ENCODE data around the gene ACSBG1.

ACSBG1 gene

DNA sequence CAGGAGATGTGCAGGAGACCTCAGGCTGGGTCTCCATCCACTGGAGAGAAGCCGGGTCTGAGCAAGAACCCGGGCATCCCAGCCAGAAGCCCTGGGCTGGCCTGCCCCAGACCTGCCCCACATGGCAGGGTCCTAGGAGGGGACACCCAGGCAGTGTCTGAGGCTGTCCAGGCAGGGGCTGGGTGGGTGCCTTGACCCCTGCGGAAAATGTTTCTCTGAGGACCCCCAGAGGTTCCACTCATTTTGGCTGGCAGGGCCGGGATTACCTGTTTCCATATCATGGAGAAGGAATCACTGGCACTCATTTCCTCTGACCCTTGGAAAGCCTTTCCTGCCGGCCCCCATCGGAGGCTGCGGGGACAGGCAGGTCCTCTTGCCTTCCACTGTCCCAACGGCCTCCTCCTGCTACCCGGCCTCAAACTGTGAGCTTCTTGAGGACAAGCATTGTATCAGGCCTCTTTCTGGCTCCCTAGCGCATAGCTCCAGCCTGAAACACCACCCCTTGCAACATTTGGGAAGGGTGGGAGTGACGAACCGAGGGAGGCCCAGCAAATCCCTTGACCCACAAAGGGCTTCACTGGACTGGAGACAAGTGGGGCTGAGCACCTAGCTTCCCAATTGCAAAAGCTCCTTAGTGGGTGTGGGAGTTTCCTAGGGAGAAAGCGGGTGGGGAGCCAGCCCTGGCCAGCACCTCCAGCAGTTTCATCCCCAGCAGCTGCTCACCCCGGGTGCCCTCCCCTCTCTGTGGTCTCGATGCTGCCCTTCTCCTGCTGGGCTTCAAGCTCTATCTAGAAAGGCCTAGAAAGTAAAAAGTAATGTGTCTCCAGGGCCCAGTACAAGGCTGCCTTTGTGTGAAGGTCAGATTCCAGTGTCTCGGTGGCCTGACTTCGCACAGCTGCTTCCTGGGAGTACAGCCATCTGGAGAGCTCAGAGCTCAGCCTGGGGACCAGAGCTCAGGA is 29.7 kb downstream of the ACSBG1 start:
- TF ChIP-seq EZH2 (IDR thresholded peaks at IDR 0.05; ENCODE audit: borderline replicate concordance, low read depth, low read length, severe bottlenecking) = no peak
- TF ChIP-seq, protein P1, sequence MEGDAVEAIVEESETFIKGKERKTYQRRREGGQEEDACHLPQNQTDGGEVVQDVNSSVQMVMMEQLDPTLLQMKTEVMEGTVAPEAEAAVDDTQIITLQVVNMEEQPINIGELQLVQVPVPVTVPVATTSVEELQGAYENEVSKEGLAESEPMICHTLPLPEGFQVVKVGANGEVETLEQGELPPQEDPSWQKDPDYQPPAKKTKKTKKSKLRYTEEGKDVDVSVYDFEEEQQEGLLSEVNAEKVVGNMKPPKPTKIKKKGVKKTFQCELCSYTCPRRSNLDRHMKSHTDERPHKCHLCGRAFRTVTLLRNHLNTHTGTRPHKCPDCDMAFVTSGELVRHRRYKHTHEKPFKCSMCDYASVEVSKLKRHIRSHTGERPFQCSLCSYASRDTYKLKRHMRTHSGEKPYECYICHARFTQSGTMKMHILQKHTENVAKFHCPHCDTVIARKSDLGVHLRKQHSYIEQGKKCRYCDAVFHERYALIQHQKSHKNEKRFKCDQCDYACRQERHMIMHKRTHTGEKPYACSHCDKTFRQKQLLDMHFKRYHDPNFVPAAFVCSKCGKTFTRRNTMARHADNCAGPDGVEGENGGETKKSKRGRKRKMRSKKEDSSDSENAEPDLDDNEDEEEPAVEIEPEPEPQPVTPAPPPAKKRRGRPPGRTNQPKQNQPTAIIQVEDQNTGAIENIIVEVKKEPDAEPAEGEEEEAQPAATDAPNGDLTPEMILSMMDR (IDR thresholded peaks at IDR 0.05; ENCODE audit: borderline replicate concordance, extremely low read depth, low read length, poor library complexity, severe bottlenecking) = no peak
- no peak for DNase-seq
- Histone ChIP-seq H2AFZ (ENCODE audit: low read depth, low read length) (no peak overlapping the region), H3K79me2 (ENCODE audit: insufficient read depth, low read length) (no peaks in the 10 kb centered on the region), H3K36me3 (ENCODE audit: insufficient read depth, low read length) (no peaks in the 10 kb centered on the region), H3K4me3 (ENCODE audit: low read depth in 1 of 2, low read length in 2 of 2) (no peak overlapping the region), H3K4me1 (ENCODE audit: insufficient read depth, low read length) (no peaks in the 10 kb centered on the region), H3K27ac (ENCODE audit: low read length) (no peak overlapping the region), H3K4me2 (ENCODE audit: insufficient read depth, low read length) (no peak overlapping the region), H4K20me1 (ENCODE audit: insufficient read depth, low read length) (no peaks in the 10 kb centered on the region), H3K27me3 (ENCODE audit: insufficient read depth, low read length, poor library complexity) (no peaks in the 10 kb centered on the region), H3K9ac (ENCODE audit: low read depth, low read length) (no peak overlapping the region), H3K9me3 (ENCODE audit: insufficient read depth, low read length, severe bottlenecking) (no peaks in the 10 kb centered on the region)
- no peak for ATAC-seq (ENCODE audit: insufficient read depth, low read depth)

DNA sequence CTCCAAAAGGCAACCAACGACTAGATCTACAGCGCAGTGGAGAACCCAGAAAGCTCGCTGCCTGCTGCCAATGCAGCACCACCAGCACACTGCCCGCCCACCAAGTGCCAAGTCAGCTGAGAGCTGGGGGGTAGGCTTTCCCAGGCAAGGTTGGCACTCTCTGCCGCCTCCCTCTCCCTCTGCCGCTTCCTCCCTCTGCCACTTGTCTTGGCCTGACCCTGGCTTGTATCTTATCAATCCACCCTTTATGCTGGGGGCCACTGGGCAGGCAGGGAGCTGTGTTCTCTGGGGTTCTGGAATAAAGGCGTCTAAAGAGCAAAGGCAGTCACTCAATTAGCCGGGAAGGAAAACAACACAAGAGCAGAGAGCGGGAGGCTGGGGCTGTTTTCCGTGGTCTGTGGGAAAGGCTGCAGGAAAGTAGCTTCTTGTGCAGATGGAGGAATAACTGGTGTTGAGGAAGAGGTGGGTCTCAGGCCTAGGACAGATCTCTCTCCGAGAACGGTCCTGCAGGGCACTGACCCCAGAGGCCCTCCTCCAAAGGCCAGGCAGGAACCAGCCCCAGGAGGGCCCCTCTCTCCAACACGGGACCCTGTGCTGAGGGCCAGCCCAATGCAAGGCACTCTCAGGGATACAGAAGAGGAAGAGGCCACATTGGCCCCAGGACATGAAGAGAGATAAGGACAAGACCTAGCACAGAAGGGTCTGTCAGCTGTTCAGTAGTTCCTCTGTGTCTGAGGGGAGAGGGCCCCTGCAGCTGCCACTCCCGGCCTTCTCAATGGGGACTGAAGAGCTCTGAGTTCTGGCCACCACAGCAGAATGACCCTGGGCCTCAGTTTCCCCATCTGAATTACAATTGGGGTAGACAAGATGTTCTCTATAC is 30.8 kb downstream of the ACSBG1 start:
- Histone ChIP-seq H3K27ac (ENCODE audit: low read length) (no peak overlapping the region), H3K4me3 (ENCODE audit: low read depth in 1 of 2, low read length in 2 of 2) (no peak overlapping the region), H3K9me3 (ENCODE audit: insufficient read depth, low read length, severe bottlenecking) (no peaks in the 10 kb centered on the region), H3K9ac (ENCODE audit: low read depth, low read length) (no peak overlapping the region), H3K79me2 (ENCODE audit: insufficient read depth, low read length) (no peaks in the 10 kb centered on the region), H2AFZ (ENCODE audit: low read depth, low read length) (no peak overlapping the region), H3K27me3 (ENCODE audit: insufficient read depth, low read length, poor library complexity) (no peaks in the 10 kb centered on the region), H4K20me1 (ENCODE audit: insufficient read depth, low read length) (no peaks in the 10 kb centered on the region), H3K4me1 (ENCODE audit: insufficient read depth, low read length) (no peaks in the 10 kb centered on the region), H3K36me3 (ENCODE audit: insufficient read depth, low read length) (no peaks in the 10 kb centered on the region), H3K4me2 (ENCODE audit: insufficient read depth, low read length) (no peak overlapping the region)
- TF ChIP-seq EZH2 (IDR thresholded peaks at IDR 0.05; ENCODE audit: borderline replicate concordance, low read depth, low read length, severe bottlenecking) = no peak
- TF ChIP-seq, protein P1 (IDR thresholded peaks at IDR 0.05; ENCODE audit: borderline replicate concordance, extremely low read depth, low read length, poor library complexity, severe bottlenecking) = no peak
- DNase-seq = no peak
- no peak for ATAC-seq (ENCODE audit: insufficient read depth, low read depth)

DNA sequence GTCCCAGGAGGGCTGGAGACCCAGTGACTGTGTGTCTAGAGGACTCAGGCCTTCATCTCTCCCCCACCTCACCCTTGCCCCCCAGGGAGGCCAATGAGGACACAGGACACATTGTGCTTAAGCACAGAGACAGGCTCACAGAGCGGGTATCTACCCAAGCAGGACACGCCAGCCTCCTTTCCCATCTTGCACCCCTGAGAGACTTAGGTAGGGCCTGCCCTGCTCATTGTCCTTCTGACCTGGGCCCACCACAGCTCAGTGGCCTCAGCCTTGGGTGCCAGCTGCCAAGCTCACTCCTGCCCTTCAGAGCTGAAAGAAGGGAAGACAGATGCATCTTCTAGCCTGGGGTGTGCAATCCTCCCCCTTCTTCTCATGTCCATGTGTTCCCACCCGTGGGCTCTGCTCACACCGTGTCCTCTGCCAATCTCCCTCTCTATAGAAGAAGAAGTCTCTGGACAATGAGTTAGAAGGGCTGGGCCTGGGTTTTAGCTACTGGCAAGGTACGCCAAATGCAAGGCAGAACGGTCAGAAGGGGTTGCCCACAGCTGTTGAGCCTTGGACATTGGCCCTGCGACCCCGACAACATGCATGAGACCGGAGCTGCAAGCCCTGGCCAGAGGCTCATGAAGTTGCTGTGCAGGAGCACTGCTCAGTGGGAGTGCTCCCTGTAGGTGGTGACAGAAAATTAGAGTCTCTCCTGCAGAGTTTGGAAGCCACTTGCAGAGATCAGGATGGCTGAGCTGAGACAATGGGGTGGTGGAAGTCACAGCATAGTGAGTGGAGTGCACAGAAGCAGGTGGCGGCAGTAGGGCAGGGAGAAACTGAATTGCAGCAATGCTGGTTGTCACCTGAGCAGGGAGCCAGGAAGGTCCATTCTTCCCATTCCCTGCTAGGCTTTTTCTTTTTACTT is 32.8 kb downstream of the ACSBG1 start:
- Histone ChIP-seq H3K4me3 (ENCODE audit: low read depth in 1 of 2, low read length in 2 of 2) (no peak overlapping the region), H3K4me2 (ENCODE audit: insufficient read depth, low read length) (no peak overlapping the region)
- DNase-seq = no peak

More for the DNA sequence above, 32.8 kb downstream of the ACSBG1 start:
- no peaks in the 10 kb centered on the region for H3K9me3 ChIP-seq (ENCODE audit: insufficient read depth, low read length, severe bottlenecking)
- no peak for ATAC-seq (ENCODE audit: insufficient read depth, low read depth)
- H3K27me3 ChIP-seq (ENCODE audit: insufficient read depth, low read length, poor library complexity) = no peaks in the 10 kb centered on the region
- no peak overlapping the region for H3K27ac ChIP-seq (ENCODE audit: low read length)
- no peaks in the 10 kb centered on the region for H3K36me3 ChIP-seq (ENCODE audit: insufficient read depth, low read length)
- no peaks in the 10 kb centered on the region for H3K4me1 ChIP-seq (ENCODE audit: insufficient read depth, low read length)
- no peak overlapping the region for H2AFZ ChIP-seq (ENCODE audit: low read depth, low read length)
- no peaks in the 10 kb centered on the region for H3K79me2 ChIP-seq (ENCODE audit: insufficient read depth, low read length)
- H3K9ac ChIP-seq (ENCODE audit: low read depth, low read length) = no peak overlapping the region
- no peak for TF ChIP-seq EZH2 (IDR thresholded peaks at IDR 0.05; ENCODE audit: borderline replicate concordance, low read depth, low read length, severe bottlenecking)
- TF ChIP-seq, protein P1 (IDR thresholded peaks at IDR 0.05; ENCODE audit: borderline replicate concordance, extremely low read depth, low read length, poor library complexity, severe bottlenecking) = no peak
- no peaks in the 10 kb centered on the region for H4K20me1 ChIP-seq (ENCODE audit: insufficient read depth, low read length)

All from DND-41 (cell line).